Measurements from ENCODE around the gene HMCN2. TPM values are rescaled to one million over a fixed set of nuclear protein-coding genes. Genes with fewer than 3 reads are reported as not detected.

The HMCN2 gene
- total and polyA plus RNA-seq, 2 donors (not counting 3 experiments of a cell fraction or from before 2014, with no cell fraction given), result 0.04 to 0.24 TPM

GRCh38 chr9:130345897-130346385 is 80.4 kb downstream of the HMCN2 start:
- H3K4me1 ChIP-seq (ENCODE audit: control insufficient read depth, extremely low read depth, insufficient read depth, low read length), result no peaks in the 10 kb centered on the region
- no peaks in the 10 kb centered on the region for H4K20me1 ChIP-seq (replicated peaks; ENCODE audit: control insufficient read depth, extremely low read depth, insufficient read depth, low read length)
- ChIA-PET POLR2A (no interaction called here), CTCF (no interaction called here)
- no peaks in the 10 kb centered on the region for H3K79me2 ChIP-seq (ENCODE audit: control insufficient read depth, insufficient read depth, low read length)
- no peaks in the 10 kb centered on the region for H3K9me1 ChIP-seq (replicated peaks; ENCODE audit: control insufficient read depth, extremely low read depth, insufficient read depth, low read length)
- TF ChIP-seq JUN (IDR thresholded peaks at IDR 0.05; ENCODE audit: borderline replicate concordance, insufficient read depth, insufficient read length, low read depth), result no peak
- no peak for TF ChIP-seq EZH2 (IDR thresholded peaks at IDR 0.05; ENCODE audit: borderline replicate concordance, low read depth, low read length, severe bottlenecking)
- TF ChIP-seq MYC (IDR thresholded peaks at IDR 0.05; ENCODE audit: low read depth, low read length), result no peak
- no peak for TF ChIP-seq MAX (IDR thresholded peaks at IDR 0.05; ENCODE audit: insufficient read depth, insufficient read length)
- no peak for TF ChIP-seq FOS (IDR thresholded peaks at IDR 0.05; ENCODE audit: borderline replicate concordance, insufficient read depth, low read length)
- no peak for TF ChIP-seq POLR2A (IDR thresholded peaks at IDR 0.05; ENCODE audit: low read depth, low read length)
- TF ChIP-seq GATA2 (IDR thresholded peaks at IDR 0.05; ENCODE audit: insufficient read depth, insufficient read length, low read depth, low read length), result no peak
- no peak for TF ChIP-seq CTCF (IDR thresholded peaks at IDR 0.05; ENCODE audit: extremely low read depth in 1 of 2, insufficient read depth in 1 of 2, low read depth in 1 of 2, low read length in 2 of 2)
- TF ChIP-seq POLR2AphosphoS5 (IDR thresholded peaks at IDR 0.05; ENCODE audit: insufficient read depth, low read depth, low read length), result no peak
- H3K4me3 ChIP-seq (replicated peaks in 1 of 3; ENCODE audit: insufficient read depth in 1 of 3, low read depth in 1 of 3, low read length in 3 of 3), result no peak overlapping the region
- H2AFZ ChIP-seq (ENCODE audit: low read depth, low read length), result no peak overlapping the region
- no peak overlapping the region for H3K27ac ChIP-seq (ENCODE audit: insufficient read depth, low read depth, low read length)
- no peak for DNase-seq (ENCODE audit: low read depth, low spot score)
- intact Hi-C loops (cut with micrococcal nuclease) (no loop called here), dilution Hi-C loops (cut with MboI; ENCODE audit: extremely low pct_ligation_motif_present, low sequenced_read_pairs) (no loop called here)
- no peaks in the 10 kb centered on the region for H3K9me3 ChIP-seq (replicated peaks; ENCODE audit: control insufficient read depth, insufficient read depth, low read length)
- H3K27me3 ChIP-seq (ENCODE audit: control insufficient read depth in 2 of 2, insufficient read depth in 2 of 2, low read length in 2 of 2), result no peaks in the 10 kb centered on the region
- no peak overlapping the region for H3K9ac ChIP-seq (replicated peaks; ENCODE audit: extremely low read depth, insufficient read depth, low read length)
- FAIRE-seq, result no peak
- H3K36me3 ChIP-seq (ENCODE audit: control insufficient read depth in 2 of 2, extremely low read depth in 1 of 2, insufficient read depth in 2 of 2, low read length in 2 of 2), result no peaks in the 10 kb centered on the region
- no TSS peak for BruUV-seq (replicated peaks)
- H3K4me2 ChIP-seq (ENCODE audit: insufficient read depth, low read length), result no peak overlapping the region
